Colon (tissue), 2 donors: ENCODE data around the gene CYB561D2.

Experiments
- FAIRE-seq: peaks from 2 replicates; lab custom pipeline; 2012; peaks lifted over from hg19 to GRCh38; lab: Jason Lieb, UNC
- donor health status: control.
- donor health status: control.

The CYB561D2 gene

GRCh38 chr3:50392101-50392715 is 41.5 kb downstream of the CYB561D2 start:
- FAIRE-seq = no peak

- FAIRE-seq = no peak
These were observed 42.4 kb downstream of the CYB561D2 start for GRCh38 chr3:50393061-50393460.

GRCh38 chr3:50395070-50395860 is 44.6 kb downstream of the CYB561D2 start:
- FAIRE-seq = no peak

GRCh38 chr3:50396502-50396901 is 45.8 kb downstream of the CYB561D2 start:
- no peak for FAIRE-seq

- no peak for FAIRE-seq
These were observed 51.4 kb downstream of the CYB561D2 start for GRCh38 chr3:50401978-50402595.
